Activated CD8-positive, alpha-beta T cell treated with anti-CD3 and anti-CD28 coated beads for 36 hours (primary cell): ENCODE results near the gene SPATA16. TPM values are rescaled to one million over a fixed set of nuclear protein-coding genes. Genes with fewer than 3 reads are reported as not detected.

ENCODE experiments used
- ATAC-seq: fragments of 200-7000 bp; cut with Tn5 transposase; one replicate; pipeline ENCODE4 v1.10.0; 2021; ENCODE audit warnings: mild to moderate bottlenecking, moderate library complexity
- CTCF ChIA-PET: fragments of 350-600 bp; sonication (Branson Sonifier 250); formaldehyde crosslinking; loops from one replicate; lab custom pipeline; 2021; ENCODE audit warnings: antibody characterized with exemption; lab: Charles Lee
- POLR2A ChIA-PET: fragments of 350-600 bp; sonication (Branson Sonifier 250); formaldehyde crosslinking; loops from one replicate; lab custom pipeline; 2021; ENCODE audit warnings: antibody characterized with exemption; lab: Charles Lee
- DNase-seq: peaks from one replicate; pipeline ENCODE4 v3.0.0-alpha.2; 2020
- H3K27ac Mint-ChIP-seq: one replicate; pipeline ENCODE4 v1.8.0; 2021; ENCODE audit warnings: mild to moderate bottlenecking, mixed read lengths
- H3K27me3 Mint-ChIP-seq: one replicate; pipeline ENCODE4 v1.8.0; 2021; ENCODE audit warnings: mixed read lengths
- H3K36me3 Mint-ChIP-seq: one replicate; pipeline ENCODE4 v1.8.0; 2021; ENCODE audit warnings: low read depth, mixed read lengths
- H3K4me1 Mint-ChIP-seq: one replicate; pipeline ENCODE4 v1.8.0; 2021; ENCODE audit warnings: low read depth, mixed read lengths
- H3K4me3 Mint-ChIP-seq: one replicate; pipeline ENCODE4 v1.8.0; 2021; ENCODE audit warnings: mild to moderate bottlenecking, moderate library complexity, mixed read lengths
- H3K9me3 Mint-ChIP-seq: one replicate; pipeline ENCODE4 v1.8.0; 2021; ENCODE audit warnings: mixed read lengths
- CTCF ChIP-seq: fragments of 200-600 bp; IDR thresholded peaks from one replicate; pipeline ENCODE4 v1.8.0; 2022; ENCODE audit warnings: antibody characterized with exemption, mild to moderate bottlenecking
- intact Hi-C: fragments of 100-400 bp; cut with micrococcal nuclease; formaldehyde crosslinking; loops from one replicate; pipeline ENCODE4 v1.10.0; 2022
- total RNA-seq, 2 experiments: library from RNA; stranded (reverse); gene quantifications; one replicate each; pipeline ENCODE4 v1.2.3, GENCODE V29; 2021

Gene SPATA16
- total RNA-seq, 2 experiments from 2014 or later, result not detected

- H3K27ac Mint-ChIP-seq, result no peak overlapping the region
- POLR2A ChIA-PET, result no interaction called here
- no peaks in the 10 kb centered on the region for H3K4me1 Mint-ChIP-seq
- CTCF ChIA-PET, result no interaction called here
- H3K27me3 Mint-ChIP-seq, result no peaks in the 10 kb centered on the region
- no peaks in the 10 kb centered on the region for H3K36me3 Mint-ChIP-seq
- TF ChIP-seq CTCF, result no peak
- intact Hi-C loops, result no loop called here
- H3K9me3 Mint-ChIP-seq, result no peaks in the 10 kb centered on the region
- ATAC-seq, result no peak
- no peak for DNase-seq
- no peak overlapping the region for H3K4me3 Mint-ChIP-seq
Observed at GRCh38 chr3:173045770-173046382, 95.2 kb downstream of the SPATA16 start.

GRCh38 chr3:173044998-173045397 lies 96.0 kb downstream of the SPATA16 start:
- H3K4me3 Mint-ChIP-seq, result no peak overlapping the region
- ChIA-PET CTCF (no interaction called here), POLR2A (no interaction called here)
- no peak for DNase-seq
- H3K9me3 Mint-ChIP-seq, result no peaks in the 10 kb centered on the region
- intact Hi-C loops, result no loop called here
- ATAC-seq, result no peak
- H3K36me3 Mint-ChIP-seq, result no peaks in the 10 kb centered on the region
- H3K4me1 Mint-ChIP-seq, result no peaks in the 10 kb centered on the region
- no peaks in the 10 kb centered on the region for H3K27me3 Mint-ChIP-seq
- no peak overlapping the region for H3K27ac Mint-ChIP-seq
- TF ChIP-seq CTCF, result no peak

GRCh38 chr3:173043757-173044156 lies 97.3 kb downstream of the SPATA16 start:
- CTCF ChIA-PET, result no interaction called here
- intact Hi-C loops, result no loop called here
- Mint-ChIP-seq H3K9me3 (no peaks in the 10 kb centered on the region), H3K4me1 (no peaks in the 10 kb centered on the region), H3K27me3 (no peaks in the 10 kb centered on the region), H3K27ac (no peak overlapping the region), H3K4me3 (no peak overlapping the region), H3K36me3 (no peaks in the 10 kb centered on the region)
- DNase-seq (no peak), ATAC-seq (no peak)
- POLR2A ChIA-PET, result no interaction called here
- no peak for TF ChIP-seq CTCF

- CTCF ChIA-PET, result no interaction called here
- H3K27ac Mint-ChIP-seq, result no peak overlapping the region
- no peak for TF ChIP-seq CTCF
Observed at GRCh38 chr3:173038484-173038871, 102.6 kb downstream of the SPATA16 start.

GRCh38 chr3:173037840-173038483 lies 103.1 kb downstream of the SPATA16 start:
- ChIA-PET POLR2A (no interaction called here), CTCF (no interaction called here)
- no peak overlapping the region for H3K27ac Mint-ChIP-seq
- H3K4me1 Mint-ChIP-seq, result no peaks in the 10 kb centered on the region
- H3K36me3 Mint-ChIP-seq, result no peaks in the 10 kb centered on the region
- no peak overlapping the region for H3K4me3 Mint-ChIP-seq
- no peaks in the 10 kb centered on the region for H3K27me3 Mint-ChIP-seq
- ATAC-seq (no peak), DNase-seq (no peak)
- H3K9me3 Mint-ChIP-seq, result no peaks in the 10 kb centered on the region
- intact Hi-C loops, result no loop called here
- no peak for TF ChIP-seq CTCF

More at GRCh38 chr3:173038484-173038871, 102.6 kb downstream of the SPATA16 start:
- H3K4me1 Mint-ChIP-seq, result no peaks in the 10 kb centered on the region
- POLR2A ChIA-PET, result no interaction called here
- H3K27me3 Mint-ChIP-seq, result no peaks in the 10 kb centered on the region
- ATAC-seq (no peak), DNase-seq (no peak)
- no peak overlapping the region for H3K4me3 Mint-ChIP-seq
- no peaks in the 10 kb centered on the region for H3K9me3 Mint-ChIP-seq
- intact Hi-C loops, result no loop called here
- no peaks in the 10 kb centered on the region for H3K36me3 Mint-ChIP-seq
